ENCODE measurements around the gene NUDT16L1.
"Not testable (repeated sequence)": the region's sequence is repeated elsewhere in the genome, so short reads cannot be mapped to it uniquely, and the experiment has no call there.

The NUDT16L1 gene

GRCh38 chr16:4693296-4693955 is at the start of gene NUDT16L1:
NUDT16L1 (plus strand) TSS chr16:4693562; CDS start chr16:4693727, 165 bp downstream.
- TF ChIP-seq CTCF (IDR thresholded peaks at IDR 0.05; ENCODE audit: low read depth, low read length) = no peak

GRCh38 chr16:4646773-4647643 is 46.4 kb upstream of the NUDT16L1 start:
- DNase-seq (ENCODE audit: extremely low read depth, low read depth) = no peak
- no peak for TF ChIP-seq CTCF (IDR thresholded peaks at IDR 0.05; ENCODE audit: low read depth, low read length)

More at GRCh38 chr16:4693296-4693955, at the start of gene NUDT16L1:
- DNase-seq (ENCODE audit: extremely low read depth, low read depth) = peak; percentile 83

GRCh38 chr16:4647644-4647980 is 45.8 kb upstream of the NUDT16L1 start:
- DNase-seq (ENCODE audit: extremely low read depth, low read depth) = no peak

GRCh38 chr16:4648917-4649316 is 44.4 kb upstream of the NUDT16L1 start:
- DNase-seq (ENCODE audit: extremely low read depth, low read depth) = no peak
- TF ChIP-seq CTCF (IDR thresholded peaks at IDR 0.05; ENCODE audit: low read depth, low read length) = no peak

More at GRCh38 chr16:4647644-4647980, 45.8 kb upstream of the NUDT16L1 start:
- TF ChIP-seq CTCF (IDR thresholded peaks at IDR 0.05; ENCODE audit: low read depth, low read length) = no peak

GRCh38 chr16:4649744-4650442 is 43.5 kb upstream of the NUDT16L1 start:
- TF ChIP-seq CTCF (IDR thresholded peaks at IDR 0.05; ENCODE audit: low read depth, low read length) = no peak
- DNase-seq (ENCODE audit: extremely low read depth, low read depth) = no peak

GRCh38 chr16:4650443-4651074 is 42.8 kb upstream of the NUDT16L1 start:
- not testable (repeated sequence) for DNase-seq (ENCODE audit: extremely low read depth, low read depth)
- TF ChIP-seq CTCF (IDR thresholded peaks at IDR 0.05; ENCODE audit: low read depth, low read length) = peak; percentile 73

Measured in AG09319 (cell line).